ENCODE data around the gene GRIK4. TPM values are rescaled to one million over a fixed set of nuclear protein-coding genes. Genes with fewer than 3 reads are reported as not detected.

GRIK4 gene
- total and polyA plus RNA-seq, 2 donors (not counting 3 experiments of a cell fraction or from before 2014, with no cell fraction given) = 0.81 to 1.6 TPM

DNA sequence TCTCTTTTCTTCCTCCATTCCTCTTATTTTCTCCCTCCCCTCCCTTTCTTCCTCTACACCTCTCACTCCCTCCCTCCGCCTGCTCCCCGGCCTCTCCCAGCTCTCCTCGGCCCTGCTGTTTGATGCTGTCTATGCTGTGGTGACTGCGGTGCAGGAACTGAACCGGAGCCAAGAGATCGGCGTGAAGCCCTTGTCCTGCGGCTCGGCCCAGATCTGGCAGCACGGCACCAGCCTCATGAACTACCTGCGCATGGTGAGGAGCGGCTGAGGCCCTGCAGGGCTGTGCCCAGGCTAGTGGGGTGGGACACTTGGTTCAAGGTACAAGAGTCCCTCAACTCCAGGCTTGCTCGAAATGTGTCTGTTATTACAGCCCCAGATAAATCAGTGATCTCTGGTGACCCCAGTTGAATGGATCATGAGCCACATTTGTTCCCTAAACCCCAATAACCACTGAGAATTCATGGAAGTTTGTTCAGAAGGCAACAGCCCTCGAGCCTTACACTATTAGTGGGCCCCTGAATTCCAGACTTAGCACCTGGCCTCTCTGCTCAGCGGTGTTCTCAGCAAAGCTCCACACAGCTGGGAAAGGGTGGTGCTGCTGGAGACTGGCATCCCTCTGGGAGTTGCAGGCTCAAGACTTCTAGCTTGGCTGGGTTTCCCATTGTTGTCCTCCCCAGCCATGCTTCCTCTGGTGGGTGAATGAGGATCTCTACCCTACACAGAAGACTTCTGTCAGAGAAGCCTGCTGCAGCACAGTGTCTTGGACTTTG is 362.6 kb downstream of the GRIK4 start:
- dilution Hi-C loops (cut with MboI; ENCODE audit: extremely low pct_ligation_motif_present, low sequenced_read_pairs) = no loop called here
- no peak overlapping the region for H2AFZ ChIP-seq (ENCODE audit: low read depth, low read length)
- H3K4me1 ChIP-seq (ENCODE audit: control insufficient read depth, extremely low read depth, insufficient read depth, low read length) = no peaks in the 10 kb centered on the region
- intact Hi-C loops (cut with micrococcal nuclease) = no loop called here
- DNase-seq (ENCODE audit: low read depth, low spot score) (no peak), FAIRE-seq (no peak)
- H3K9me1 ChIP-seq (replicated peaks; ENCODE audit: control insufficient read depth, extremely low read depth, insufficient read depth, low read length) = no peaks in the 10 kb centered on the region
- H3K9ac ChIP-seq (replicated peaks; ENCODE audit: extremely low read depth, insufficient read depth, low read length) = no peak overlapping the region
- no peak overlapping the region for H3K4me3 ChIP-seq (replicated peaks in 1 of 3; ENCODE audit: insufficient read depth in 1 of 3, low read depth in 1 of 3, low read length in 3 of 3)
- POLR2A ChIA-PET = no interaction called here
- no TSS peak for BruUV-seq (replicated peaks)
- no peak for TF ChIP-seq FOS (IDR thresholded peaks at IDR 0.05; ENCODE audit: borderline replicate concordance, insufficient read depth, low read length)
- no peak for TF ChIP-seq JUN (IDR thresholded peaks at IDR 0.05; ENCODE audit: borderline replicate concordance, insufficient read depth, insufficient read length, low read depth)
- TF ChIP-seq EZH2 (IDR thresholded peaks at IDR 0.05; ENCODE audit: borderline replicate concordance, low read depth, low read length, severe bottlenecking) = no peak
- TF ChIP-seq GATA2 (IDR thresholded peaks at IDR 0.05; ENCODE audit: insufficient read depth, insufficient read length, low read depth, low read length) = no peak
- TF ChIP-seq POLR2A (IDR thresholded peaks at IDR 0.05; ENCODE audit: low read depth, low read length) = no peak
- TF ChIP-seq, protein P1, sequence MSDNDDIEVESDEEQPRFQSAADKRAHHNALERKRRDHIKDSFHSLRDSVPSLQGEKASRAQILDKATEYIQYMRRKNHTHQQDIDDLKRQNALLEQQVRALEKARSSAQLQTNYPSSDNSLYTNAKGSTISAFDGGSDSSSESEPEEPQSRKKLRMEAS (IDR thresholded peaks at IDR 0.05; ENCODE audit: insufficient read depth, insufficient read length) = no peak
- no peak for TF ChIP-seq MYC (IDR thresholded peaks at IDR 0.05; ENCODE audit: low read depth, low read length)
- TF ChIP-seq POLR2AphosphoS5 (IDR thresholded peaks at IDR 0.05; ENCODE audit: insufficient read depth, low read depth, low read length) = no peak
- TF ChIP-seq, protein P2, sequence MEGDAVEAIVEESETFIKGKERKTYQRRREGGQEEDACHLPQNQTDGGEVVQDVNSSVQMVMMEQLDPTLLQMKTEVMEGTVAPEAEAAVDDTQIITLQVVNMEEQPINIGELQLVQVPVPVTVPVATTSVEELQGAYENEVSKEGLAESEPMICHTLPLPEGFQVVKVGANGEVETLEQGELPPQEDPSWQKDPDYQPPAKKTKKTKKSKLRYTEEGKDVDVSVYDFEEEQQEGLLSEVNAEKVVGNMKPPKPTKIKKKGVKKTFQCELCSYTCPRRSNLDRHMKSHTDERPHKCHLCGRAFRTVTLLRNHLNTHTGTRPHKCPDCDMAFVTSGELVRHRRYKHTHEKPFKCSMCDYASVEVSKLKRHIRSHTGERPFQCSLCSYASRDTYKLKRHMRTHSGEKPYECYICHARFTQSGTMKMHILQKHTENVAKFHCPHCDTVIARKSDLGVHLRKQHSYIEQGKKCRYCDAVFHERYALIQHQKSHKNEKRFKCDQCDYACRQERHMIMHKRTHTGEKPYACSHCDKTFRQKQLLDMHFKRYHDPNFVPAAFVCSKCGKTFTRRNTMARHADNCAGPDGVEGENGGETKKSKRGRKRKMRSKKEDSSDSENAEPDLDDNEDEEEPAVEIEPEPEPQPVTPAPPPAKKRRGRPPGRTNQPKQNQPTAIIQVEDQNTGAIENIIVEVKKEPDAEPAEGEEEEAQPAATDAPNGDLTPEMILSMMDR (IDR thresholded peaks at IDR 0.05; ENCODE audit: extremely low read depth in 1 of 2, insufficient read depth in 1 of 2, low read depth in 1 of 2, low read length in 2 of 2) = no peak
- H3K9me3 ChIP-seq (replicated peaks; ENCODE audit: control insufficient read depth, insufficient read depth, low read length) = no peaks in the 10 kb centered on the region
- no peaks in the 10 kb centered on the region for H3K36me3 ChIP-seq (ENCODE audit: control insufficient read depth in 2 of 2, extremely low read depth in 1 of 2, insufficient read depth in 2 of 2, low read length in 2 of 2)
- no peak overlapping the region for H3K4me2 ChIP-seq (ENCODE audit: insufficient read depth, low read length)
- H3K79me2 ChIP-seq (ENCODE audit: control insufficient read depth, insufficient read depth, low read length) = no peaks in the 10 kb centered on the region
- H3K27me3 ChIP-seq (ENCODE audit: control insufficient read depth in 2 of 2, insufficient read depth in 2 of 2, low read length in 2 of 2) = no peaks in the 10 kb centered on the region
- no peaks in the 10 kb centered on the region for H4K20me1 ChIP-seq (replicated peaks; ENCODE audit: control insufficient read depth, extremely low read depth, insufficient read depth, low read length)
- CTCF ChIA-PET = no interaction called here
- no peak overlapping the region for H3K27ac ChIP-seq (ENCODE audit: insufficient read depth, low read depth, low read length)
